HG03196 (cell line): ENCODE results near the gene PITPNC1.
"Not testable (repeated sequence)": the region's sequence is repeated elsewhere in the genome, so short reads cannot be mapped to it uniquely, and the experiment has no call there.

Experiments
- ATAC-seq: cut with Tn5 transposase; IDR thresholded peaks from one replicate; pipeline ENCODE4 v1.9.1; 2021; ENCODE audit not compliant: unreplicated experiment

PITPNC1 gene

GRCh38 chr17:67456103-67456502 is 79.0 kb downstream of the PITPNC1 start:
- no peak for ATAC-seq

- ATAC-seq, result no peak
Measured at GRCh38 chr17:67456889-67457288, 79.8 kb downstream of the PITPNC1 start.

GRCh38 chr17:67458203-67458602 is 81.1 kb downstream of the PITPNC1 start:
- ATAC-seq, result no peak

GRCh38 chr17:67459985-67460384 is 82.9 kb downstream of the PITPNC1 start:
- ATAC-seq, result no peak

- ATAC-seq, result no peak
Measured at GRCh38 chr17:67461228-67461780, 84.2 kb downstream of the PITPNC1 start.

GRCh38 chr17:67461876-67462275 is 84.8 kb downstream of the PITPNC1 start:
- ATAC-seq, result no peak

- no peak for ATAC-seq
Measured at GRCh38 chr17:67466251-67466796, 89.2 kb downstream of the PITPNC1 start.

- ATAC-seq, result no peak
Measured at GRCh38 chr17:67467500-67468455, 90.7 kb downstream of the PITPNC1 start.

GRCh38 chr17:67469208-67469980 is 92.3 kb downstream of the PITPNC1 start:
- no peak for ATAC-seq

- no peak for ATAC-seq
Measured at GRCh38 chr17:67470163-67470562, 93.1 kb downstream of the PITPNC1 start.

- no peak for ATAC-seq
Measured at GRCh38 chr17:67471118-67471517, 94.0 kb downstream of the PITPNC1 start.

- not testable (repeated sequence) for ATAC-seq
Measured at GRCh38 chr17:67472606-67473005, 95.5 kb downstream of the PITPNC1 start.

GRCh38 chr17:67474081-67474661 is 97.1 kb downstream of the PITPNC1 start:
- no peak for ATAC-seq

GRCh38 chr17:67475161-67475937 is 98.3 kb downstream of the PITPNC1 start:
- ATAC-seq, result no peak

GRCh38 chr17:67476787-67477335 is 99.8 kb downstream of the PITPNC1 start:
- no peak for ATAC-seq

- no peak for ATAC-seq
Measured at GRCh38 chr17:67477687-67478086, 100.6 kb downstream of the PITPNC1 start.

- ATAC-seq, result no peak
Measured at GRCh38 chr17:67478401-67479041, 101.4 kb downstream of the PITPNC1 start.

- no peak for ATAC-seq
Measured at GRCh38 chr17:67479148-67479547, 102.1 kb downstream of the PITPNC1 start.

GRCh38 chr17:67480959-67481358 is 103.9 kb downstream of the PITPNC1 start:
- ATAC-seq, result not testable (repeated sequence)
